ENCODE data around the gene MAMDC2. TPM values are rescaled to one million over a fixed set of nuclear protein-coding genes. Genes with fewer than 3 reads are reported as not detected.
"Not testable (repeated sequence)": the region's sequence is repeated elsewhere in the genome, so short reads cannot be mapped to it uniquely, and the experiment has no call there.

Gene MAMDC2
- total RNA-seq, 1 experiment from 2014 or later = not detected

DNA sequence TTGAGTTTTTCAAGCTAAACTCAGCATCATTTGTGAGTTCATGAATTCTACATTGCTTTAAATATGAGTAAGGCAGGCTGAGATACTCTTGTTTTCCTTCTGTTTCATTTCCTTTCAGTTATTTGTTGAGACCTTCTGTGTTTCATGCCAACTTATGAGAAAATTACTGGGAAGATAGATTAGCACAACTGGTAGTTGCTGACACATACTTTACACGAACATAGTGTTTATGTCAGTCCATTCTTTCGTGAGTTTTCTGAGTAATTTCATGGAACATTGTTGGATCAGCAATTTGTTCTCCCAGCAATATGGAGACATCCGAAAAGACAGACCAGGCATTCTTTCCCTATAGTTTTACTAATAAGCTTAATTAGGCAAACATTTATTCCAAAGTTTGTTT lies 113.1 kb downstream of the MAMDC2 start:
- Histone ChIP-seq H3K36me3 (no peaks in the 10 kb centered on the region), H3K27ac (no peak overlapping the region), H3K4me1 (replicated peaks) (peaks cover 6% of the 10 kb centered on the region; the same call in 1 of the 2 replicates), H3K4me3 (no peak overlapping the region), H3K27me3 (replicated peaks) (no peaks in the 10 kb centered on the region), H3K9me3 (replicated peaks) (no peaks in the 10 kb centered on the region)
- no peak for DNase-seq (ENCODE audit: low read depth in 1 of 2, low spot score in 2 of 2)

DNA sequence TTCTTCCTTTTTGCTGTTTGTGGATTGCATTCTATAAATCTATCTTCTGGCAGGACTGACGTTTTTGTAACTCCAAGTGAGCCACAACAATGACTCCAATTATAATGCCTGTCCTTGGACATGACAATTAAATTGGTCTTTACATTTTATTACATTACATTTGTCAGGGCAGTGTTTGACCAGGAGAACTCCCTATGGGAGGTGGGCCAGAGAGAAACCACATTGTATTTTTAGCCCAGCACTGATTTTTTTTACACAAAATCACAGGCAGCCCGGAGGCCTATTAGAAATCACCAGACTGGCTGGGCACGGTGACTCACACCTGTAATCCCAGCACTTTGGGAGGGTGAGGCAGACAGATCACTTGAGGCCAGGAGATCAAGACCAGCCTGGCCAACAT lies 116.0 kb downstream of the MAMDC2 start:
- DNase-seq (ENCODE audit: low read depth in 1 of 2, low spot score in 2 of 2) = no peak

DNA sequence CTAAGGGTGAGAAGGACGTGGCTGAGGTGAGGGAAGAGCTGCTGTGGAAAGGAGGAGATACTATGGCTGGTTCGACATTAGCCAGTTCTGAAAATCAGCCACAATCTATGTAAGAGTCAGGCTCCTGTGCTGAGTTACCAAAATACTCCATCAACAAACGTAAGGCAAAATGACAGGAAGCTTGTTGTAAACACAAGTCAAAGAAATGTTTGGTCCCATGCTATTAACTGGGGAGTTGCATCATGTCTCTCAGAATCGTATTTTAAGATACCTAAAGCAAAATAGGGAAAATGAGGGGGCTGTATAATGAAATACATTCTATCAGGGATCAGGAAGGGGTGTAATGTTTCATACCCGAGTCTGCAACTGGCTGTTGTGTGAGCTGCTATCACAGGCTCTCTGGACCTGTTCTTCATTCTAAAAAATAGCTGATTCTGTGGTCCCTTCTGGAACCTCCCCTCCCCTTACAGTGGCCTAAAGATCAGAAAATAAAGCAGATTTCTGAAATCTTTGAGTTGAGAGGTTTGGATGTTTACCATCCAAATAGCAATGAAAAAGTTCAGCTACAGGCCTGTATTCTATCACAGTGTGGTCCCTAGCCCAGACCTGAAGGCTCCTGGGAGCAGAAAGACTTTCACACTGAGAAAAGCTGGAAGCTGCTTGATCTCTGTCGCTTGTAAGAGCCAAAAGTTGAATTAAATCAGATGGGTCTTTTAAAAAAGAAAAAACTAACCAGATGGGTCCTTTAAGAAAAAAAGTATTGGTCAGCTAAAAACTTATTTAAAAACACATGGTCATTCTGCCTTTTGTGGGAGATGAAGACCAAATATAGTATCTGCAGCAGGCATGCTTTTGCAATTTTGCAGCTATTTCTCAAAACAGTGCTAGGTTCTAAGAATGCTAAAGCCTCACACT lies 117.3 kb downstream of the MAMDC2 start:
- no peak overlapping the region for H3K27ac ChIP-seq

More for the DNA sequence above, 116.0 kb downstream of the MAMDC2 start:
- Histone ChIP-seq H3K9me3 (replicated peaks) (no peaks in the 10 kb centered on the region), H3K27me3 (replicated peaks) (no peaks in the 10 kb centered on the region), H3K4me3 (no peak overlapping the region), H3K4me1 (replicated peaks) (peaks cover 6% of the 10 kb centered on the region; the same call in 1 of the 2 replicates), H3K27ac (no peak overlapping the region), H3K36me3 (no peaks in the 10 kb centered on the region)

DNA sequence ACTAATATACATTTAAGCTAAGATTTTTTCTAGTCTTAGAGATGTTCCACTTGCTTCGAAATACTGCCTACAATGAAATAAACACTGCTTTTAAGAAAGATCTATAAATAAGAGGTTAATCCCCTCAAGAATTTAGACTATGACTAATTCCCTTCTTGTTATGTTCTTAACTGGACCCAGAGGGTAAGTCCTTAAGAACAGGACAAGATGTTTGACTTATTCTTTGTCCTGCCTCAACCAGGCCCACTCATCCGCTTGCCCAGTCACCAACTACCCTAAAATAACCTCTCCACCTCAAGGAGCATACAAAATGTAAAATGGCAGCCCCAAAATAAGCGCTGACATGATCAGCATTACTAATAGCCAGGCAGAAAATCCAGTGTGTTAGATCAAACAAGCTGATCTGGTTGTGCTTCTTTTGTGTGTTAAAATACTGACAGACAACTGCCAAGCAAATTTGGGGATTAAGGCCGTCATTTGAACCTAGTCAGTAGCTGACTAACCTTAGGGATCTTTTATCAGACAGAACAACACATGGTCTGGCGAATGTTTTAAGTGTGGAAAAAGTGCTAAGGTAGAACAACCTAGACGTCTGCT lies 121.5 kb downstream of the MAMDC2 start:
- DNase-seq (ENCODE audit: low read depth in 1 of 2, low spot score in 2 of 2) = no peak
- no peak overlapping the region for H3K27ac ChIP-seq
- no peaks in the 10 kb centered on the region for H3K27me3 ChIP-seq (replicated peaks)
- H3K9me3 ChIP-seq (replicated peaks) = no peaks in the 10 kb centered on the region
- no peaks in the 10 kb centered on the region for H3K36me3 ChIP-seq
- peaks cover 7% of the 10 kb centered on the region; the same call in 1 of the 2 replicates for H3K4me1 ChIP-seq (replicated peaks)
- no peak overlapping the region for H3K4me3 ChIP-seq

More for the DNA sequence above, 117.3 kb downstream of the MAMDC2 start:
- Histone ChIP-seq H3K27me3 (replicated peaks) (no peaks in the 10 kb centered on the region), H3K9me3 (replicated peaks) (no peaks in the 10 kb centered on the region), H3K4me1 (replicated peaks) (peaks cover 10% of the 10 kb centered on the region; the same call in 1 of the 2 replicates), H3K4me3 (no peak overlapping the region), H3K36me3 (no peaks in the 10 kb centered on the region)
- DNase-seq (ENCODE audit: low read depth in 1 of 2, low spot score in 2 of 2) = no peak

DNA sequence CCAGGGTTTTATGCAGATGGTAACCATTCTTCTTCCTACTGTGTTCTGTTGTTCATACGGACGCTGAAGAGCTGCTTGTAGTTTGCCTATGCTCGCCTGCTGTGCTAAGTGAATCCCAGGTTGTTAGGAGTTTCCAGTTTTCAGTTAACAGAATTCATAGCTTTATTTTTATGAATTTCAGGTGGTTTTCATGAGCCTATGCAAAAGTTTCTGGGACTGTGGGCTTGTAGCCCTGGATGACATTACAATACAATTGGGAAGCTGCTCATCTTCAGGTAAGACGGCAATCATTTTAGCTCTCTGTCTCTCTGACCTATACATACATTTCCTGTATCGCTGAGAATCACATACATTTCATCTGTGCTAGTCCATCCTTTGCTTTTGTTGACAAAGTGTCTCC lies 124.9 kb downstream of the MAMDC2 start:
- no peaks in the 10 kb centered on the region for H3K9me3 ChIP-seq (replicated peaks)
- no peak overlapping the region for H3K4me3 ChIP-seq

DNA sequence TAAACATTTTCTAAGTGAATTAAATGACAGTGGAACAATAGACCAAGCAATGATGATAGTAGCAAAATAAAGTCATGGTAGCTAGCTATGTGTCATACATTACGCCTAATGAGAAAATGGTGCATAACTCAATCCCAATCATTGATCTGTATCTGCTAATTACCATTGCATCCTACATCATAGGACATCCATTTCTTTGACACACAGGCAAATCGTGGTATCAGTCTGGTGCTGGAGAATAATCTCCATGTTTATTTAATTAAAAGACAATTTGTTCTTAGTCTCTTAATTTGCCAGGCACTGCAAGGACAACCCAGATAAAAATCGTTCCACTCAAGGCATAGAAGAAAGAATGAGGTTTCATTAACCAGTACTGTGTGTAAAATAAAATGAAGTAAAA lies 125.6 kb downstream of the MAMDC2 start:
- Histone ChIP-seq H3K36me3 (no peaks in the 10 kb centered on the region), H3K27ac (no peak overlapping the region), H3K9me3 (replicated peaks) (no peaks in the 10 kb centered on the region), H3K27me3 (replicated peaks) (no peaks in the 10 kb centered on the region), H3K4me3 (no peak overlapping the region), H3K4me1 (replicated peaks) (peaks cover 4% of the 10 kb centered on the region; the same call in 1 of the 2 replicates)
- no peak for DNase-seq (ENCODE audit: low read depth in 1 of 2, low spot score in 2 of 2)

More for the DNA sequence above, 124.9 kb downstream of the MAMDC2 start:
- no peak for DNase-seq (ENCODE audit: low read depth in 1 of 2, low spot score in 2 of 2)
- Histone ChIP-seq H3K27me3 (replicated peaks) (no peaks in the 10 kb centered on the region), H3K4me1 (replicated peaks) (peaks cover 4% of the 10 kb centered on the region; the same call in 1 of the 2 replicates), H3K27ac (no peak overlapping the region), H3K36me3 (no peaks in the 10 kb centered on the region)

DNA sequence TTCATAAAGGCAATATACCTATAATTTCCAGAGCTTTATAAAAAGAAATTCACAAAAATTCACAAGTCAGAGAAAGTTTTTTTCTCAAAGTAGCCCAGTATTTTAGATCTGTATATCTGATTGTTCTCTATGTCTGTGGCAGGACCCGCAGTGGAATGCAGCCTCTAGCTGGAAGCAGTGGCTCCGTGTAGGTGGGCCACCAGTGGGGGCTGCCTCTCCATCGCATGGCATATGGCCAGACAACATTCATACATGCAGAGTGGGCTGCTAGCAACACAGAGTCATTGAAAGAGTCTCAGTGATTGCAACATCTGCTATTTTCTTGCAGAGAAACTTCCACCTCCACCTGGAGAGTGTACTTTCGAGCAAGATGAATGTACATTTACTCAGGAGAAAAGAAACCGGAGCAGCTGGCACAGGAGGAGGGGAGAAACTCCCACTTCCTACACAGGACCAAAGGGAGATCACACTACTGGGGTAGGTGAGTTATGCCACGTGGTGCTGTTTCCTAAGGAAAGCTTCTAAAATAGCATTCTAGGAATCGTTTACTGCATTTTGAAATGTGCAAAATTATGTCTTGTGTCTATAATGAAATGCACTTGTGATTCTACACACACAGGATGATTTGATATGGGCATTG lies 126.6 kb downstream of the MAMDC2 start:
- Histone ChIP-seq H3K9me3 (replicated peaks) (no peaks in the 10 kb centered on the region), H3K36me3 (no peaks in the 10 kb centered on the region), H3K4me3 (no peak overlapping the region), H3K27ac (no peak overlapping the region), H3K27me3 (replicated peaks) (no peaks in the 10 kb centered on the region), H3K4me1 (replicated peaks) (peaks cover under 1% of the 10 kb centered on the region; the same call in 1 of the 2 replicates)
- DNase-seq (ENCODE audit: low read depth in 1 of 2, low spot score in 2 of 2) = no peak

DNA sequence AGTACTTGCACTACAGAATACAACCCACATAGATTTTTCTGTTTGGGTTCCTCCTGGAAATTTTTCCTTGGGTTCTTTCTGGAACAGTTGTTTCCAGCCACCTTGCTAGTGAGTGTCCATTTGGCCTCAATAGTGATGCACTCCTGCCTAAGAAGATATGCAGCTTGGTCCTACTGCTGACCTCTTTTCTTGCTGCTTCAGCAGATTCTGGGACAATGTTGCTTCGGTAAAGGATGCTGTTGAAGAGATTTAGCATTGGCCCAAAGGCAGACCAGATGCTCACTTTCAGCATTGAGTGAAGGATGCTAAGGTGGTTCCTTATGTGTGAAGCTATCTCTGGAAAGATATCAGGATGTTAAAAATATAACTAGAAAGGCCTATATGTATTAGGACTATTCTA lies 128.9 kb downstream of the MAMDC2 start:
- no peaks in the 10 kb centered on the region for H3K36me3 ChIP-seq

DNA sequence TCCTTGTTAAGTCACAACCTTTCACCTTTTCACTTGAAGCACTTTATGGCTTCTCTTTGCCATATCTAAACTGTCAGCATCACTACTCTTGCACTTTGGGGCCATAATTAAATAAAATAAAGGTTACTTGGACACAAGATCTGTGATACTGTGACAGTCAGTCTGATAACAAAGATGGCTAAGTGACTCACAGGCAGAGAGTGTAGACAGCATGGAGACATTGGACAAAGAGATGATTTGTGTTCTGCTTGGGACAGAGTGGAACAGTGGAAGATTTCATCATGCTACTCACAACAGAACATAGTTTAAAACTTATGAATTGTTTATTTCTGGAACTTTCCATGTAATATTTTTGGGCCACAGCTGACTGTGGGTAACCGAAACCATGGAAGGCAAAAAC lies 133.5 kb downstream of the MAMDC2 start:
- Histone ChIP-seq H3K4me3 (no peak overlapping the region), H3K9me3 (replicated peaks) (no peaks in the 10 kb centered on the region), H3K36me3 (no peaks in the 10 kb centered on the region), H3K4me1 (replicated peaks) (no peaks in the 10 kb centered on the region), H3K27me3 (replicated peaks) (no peaks in the 10 kb centered on the region), H3K27ac (no peak overlapping the region)
- no peak for DNase-seq (ENCODE audit: low read depth in 1 of 2, low spot score in 2 of 2)

More for the DNA sequence above, 128.9 kb downstream of the MAMDC2 start:
- DNase-seq (ENCODE audit: low read depth in 1 of 2, low spot score in 2 of 2) = no peak
- no peaks in the 10 kb centered on the region for H3K27me3 ChIP-seq (replicated peaks)
- H3K4me3 ChIP-seq = no peak overlapping the region
- no peaks in the 10 kb centered on the region for H3K9me3 ChIP-seq (replicated peaks)
- H3K4me1 ChIP-seq (replicated peaks) = no peaks in the 10 kb centered on the region
- H3K27ac ChIP-seq = no peak overlapping the region

DNA sequence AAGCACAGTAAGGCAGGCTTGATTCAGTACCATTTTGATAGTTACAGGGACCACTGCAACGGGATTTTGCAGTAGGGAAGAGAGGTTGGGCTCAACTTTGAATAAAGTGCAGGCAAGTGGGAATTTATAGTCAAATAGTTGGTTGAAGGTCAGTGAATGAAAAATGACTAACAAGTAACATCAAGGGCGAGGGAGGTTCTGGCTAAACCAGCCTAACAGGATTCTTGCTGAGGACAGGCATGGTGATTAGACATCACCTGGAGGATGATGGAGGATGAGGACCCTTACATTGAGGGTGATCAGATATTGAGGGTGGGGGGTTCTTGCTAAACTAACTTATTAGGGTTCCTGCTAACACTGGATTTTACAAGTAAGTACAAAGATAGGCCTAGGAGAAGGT lies 149.1 kb downstream of the MAMDC2 start:
- Histone ChIP-seq H3K9me3 (replicated peaks) (no peaks in the 10 kb centered on the region), H3K36me3 (no peaks in the 10 kb centered on the region), H3K4me3 (no peak overlapping the region), H3K27me3 (replicated peaks) (no peaks in the 10 kb centered on the region), H3K27ac (no peak overlapping the region), H3K4me1 (replicated peaks) (no peaks in the 10 kb centered on the region)
- DNase-seq (ENCODE audit: low read depth in 1 of 2, low spot score in 2 of 2) = no peak

DNA sequence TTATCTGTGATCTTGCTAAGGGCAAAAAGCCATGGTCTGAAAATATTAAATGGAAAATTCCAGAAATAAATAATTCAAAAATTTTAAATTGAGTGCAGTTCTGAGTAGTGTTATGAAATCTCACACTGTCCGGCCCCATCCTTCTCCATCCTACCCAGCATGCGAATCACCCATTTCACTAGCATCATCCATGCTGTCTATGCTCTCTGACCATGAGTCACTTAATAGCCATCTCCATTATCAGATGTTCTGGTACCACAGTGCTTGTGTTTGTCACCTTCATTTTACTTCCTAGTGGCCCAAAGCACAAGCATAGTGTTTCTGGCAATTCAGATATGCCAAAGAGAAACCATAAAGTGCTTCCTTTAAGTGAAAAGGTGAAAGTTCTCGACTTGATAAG lies 151.8 kb downstream of the MAMDC2 start:
- H3K27ac ChIP-seq = no peak overlapping the region
- DNase-seq (ENCODE audit: low read depth in 1 of 2, low spot score in 2 of 2) = no peak
- no peaks in the 10 kb centered on the region for H3K4me1 ChIP-seq (replicated peaks)
- H3K4me3 ChIP-seq = no peak overlapping the region
- H3K36me3 ChIP-seq = no peaks in the 10 kb centered on the region
- no peaks in the 10 kb centered on the region for H3K9me3 ChIP-seq (replicated peaks)
- no peaks in the 10 kb centered on the region for H3K27me3 ChIP-seq (replicated peaks)

DNA sequence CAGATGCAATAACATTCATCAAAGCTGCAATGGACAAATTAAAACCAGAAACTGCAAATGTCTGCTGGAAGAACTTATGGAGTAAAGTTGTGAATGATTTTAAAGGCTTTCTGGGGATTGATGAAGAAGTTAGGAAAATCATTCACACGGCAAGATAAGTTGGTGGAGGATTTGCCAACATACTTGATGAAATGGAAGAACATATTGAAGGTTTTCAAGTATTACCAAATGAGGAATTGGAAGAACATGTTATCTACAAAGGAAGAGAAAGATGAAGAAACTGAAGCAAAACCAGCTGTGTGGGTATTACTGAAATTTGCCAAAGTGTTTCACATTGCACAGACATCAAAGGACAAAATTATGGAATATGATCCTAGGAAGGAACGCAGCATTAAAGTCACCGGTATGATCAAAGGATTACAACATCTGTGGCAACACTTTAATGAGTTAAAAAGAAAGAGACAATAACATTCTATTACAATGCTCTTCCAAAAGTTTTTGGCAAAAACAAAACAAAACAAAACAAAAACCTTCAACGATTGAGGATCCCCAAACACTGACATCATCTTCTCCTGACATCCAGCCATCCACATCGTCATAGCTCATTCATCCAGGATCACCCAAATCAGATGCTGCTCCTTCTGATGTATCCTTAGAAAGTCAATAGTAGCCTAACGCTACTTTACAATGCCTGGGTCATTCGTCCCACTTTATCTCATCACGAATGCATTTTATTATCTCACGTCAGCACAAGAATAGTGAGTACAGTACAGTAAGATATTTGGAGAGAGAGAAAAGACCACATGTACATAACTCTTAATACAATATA lies 153.8 kb downstream of the MAMDC2 start:
- Histone ChIP-seq H3K4me1 (replicated peaks) (no peaks in the 10 kb centered on the region), H3K27ac (no peak overlapping the region), H3K4me3 (no peak overlapping the region), H3K36me3 (no peaks in the 10 kb centered on the region), H3K9me3 (replicated peaks) (no peaks in the 10 kb centered on the region), H3K27me3 (replicated peaks) (no peaks in the 10 kb centered on the region)
- DNase-seq (ENCODE audit: low read depth in 1 of 2, low spot score in 2 of 2) = no peak

DNA sequence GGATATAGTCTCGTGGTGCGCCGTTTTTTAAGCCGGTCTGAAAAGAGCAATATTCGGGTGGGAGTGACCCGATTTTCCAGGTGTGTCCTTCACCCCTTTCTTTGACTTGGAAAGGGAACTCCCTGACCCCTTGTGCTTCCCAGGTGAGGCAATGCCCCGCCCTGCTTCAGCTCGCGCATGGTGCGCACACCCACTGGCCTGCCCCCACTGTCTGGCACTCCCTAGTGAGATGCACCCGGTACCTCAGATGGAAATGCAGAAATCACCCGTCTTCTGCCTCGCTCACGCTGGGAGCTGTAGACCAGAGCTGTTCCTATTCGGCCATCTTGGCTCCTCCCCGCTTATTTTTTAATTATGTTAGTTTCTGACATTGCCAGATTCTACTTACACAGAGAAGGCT lies 161.1 kb downstream of the MAMDC2 start:
- H3K9me3 ChIP-seq (replicated peaks); DNase-seq (ENCODE audit: low read depth in 1 of 2, low spot score in 2 of 2); H3K27me3 ChIP-seq (replicated peaks); H3K4me1 ChIP-seq (replicated peaks); H3K36me3 ChIP-seq; H3K27ac ChIP-seq; H3K4me3 ChIP-seq: not testable (repeated sequence)

Measured in SJSA1 (cell line).